Stimulated activated CD4-positive, alpha-beta T cell treated with anti-CD3 and anti-CD28 coated beads, Interleukin-12 subunit alpha, Interleukin-12 subunit beta, amount 100 ng/mL, for 4 hours (primary cell): Measurements from ENCODE around the gene CREB3L2.
"Not testable (repeated sequence)": the region's sequence is repeated elsewhere in the genome, so short reads cannot be mapped to it uniquely, and the experiment has no call there.

Experiments
- DNase-seq: peaks from one replicate; pipeline ENCODE4 v3.0.0-alpha.2; 2020

The CREB3L2 gene

GRCh38 chr7:137831555-137831954, 170.3 kb downstream of the CREB3L2 start:
- not testable (repeated sequence) for DNase-seq

- no peak for DNase-seq
Measured at GRCh38 chr7:137829337-137829992, 172.4 kb downstream of the CREB3L2 start.

GRCh38 chr7:137828456-137828855, 173.4 kb downstream of the CREB3L2 start:
- DNase-seq: no peak

- DNase-seq: no peak
Measured at GRCh38 chr7:137825489-137825888, 176.4 kb downstream of the CREB3L2 start.
